ENCODE results near the gene TTC9B. TPM values are rescaled to one million over a fixed set of nuclear protein-coding genes. Genes with fewer than 3 reads are reported as not detected.

The TTC9B gene
- total and polyA plus RNA-seq, 2 of the 4 experiments (the other 2 are of a cell fraction), result not detected

DNA sequence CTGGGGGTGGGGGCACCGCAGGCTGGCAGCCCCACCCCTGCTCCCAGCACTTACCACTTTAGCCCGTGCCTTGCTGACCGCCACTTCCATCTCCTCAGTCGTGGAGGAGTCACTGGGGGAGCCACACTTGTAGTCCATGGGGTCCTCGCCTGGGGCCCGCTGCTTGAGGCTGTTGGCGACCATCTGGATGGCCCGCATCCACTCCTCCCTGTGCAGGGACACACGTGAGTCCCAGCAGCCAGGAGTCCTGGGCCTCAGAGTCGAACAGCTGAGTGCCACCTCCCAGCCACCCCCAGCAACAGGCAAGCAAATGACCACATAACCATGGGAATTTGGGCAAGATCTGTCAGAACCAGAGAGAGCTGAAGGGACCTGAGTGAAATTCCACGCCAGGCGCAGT is 24.3 kb upstream of the TTC9B start:
- Histone ChIP-seq H2AK5ac (ENCODE audit: low read depth, low read length) (no peak overlapping the region), H4K5ac (ENCODE audit: low read depth, low read length) (no peak overlapping the region), H3K4me1 (ENCODE audit: control insufficient read depth, insufficient read depth, low read length) (no peaks in the 10 kb centered on the region), H2AK9ac (replicated peaks; ENCODE audit: low read depth, low read length, poor library complexity) (no peak overlapping the region), H2AFZ (replicated peaks; ENCODE audit: low read length, poor library complexity) (no peak overlapping the region), H4K20me1 (ENCODE audit: insufficient read depth, low read length) (peaks cover 6% of the 10 kb centered on the region), H2BK15ac (ENCODE audit: low read depth, low read length) (no peak overlapping the region), H3K14ac (replicated peaks; ENCODE audit: low read depth, low read length) (no peak overlapping the region), H3K4me2 (ENCODE audit: low read depth, low read length) (no peak overlapping the region), H2BK120ac (ENCODE audit: low read depth, low read length) (no peak overlapping the region), H4K8ac (ENCODE audit: low read depth in 2 of 2, low read length in 2 of 2) (no peak overlapping the region), H3K27ac (ENCODE audit: insufficient read depth, low read length) (no peak overlapping the region), H2BK20ac (ENCODE audit: low read depth, low read length) (no peak overlapping the region), H3K56ac (ENCODE audit: extremely low read depth, insufficient read depth, low read length) (no peak overlapping the region), H3K36me3 (ENCODE audit: control insufficient read depth, insufficient read depth, low read length) (peaks cover 43% of the 10 kb centered on the region), H2BK5ac (ENCODE audit: low read depth, low read length, poor library complexity, severe bottlenecking) (no peak overlapping the region), H3K4me3 (ENCODE audit: insufficient read depth, low read depth, low read length) (no peak overlapping the region), H3K9me3 (ENCODE audit: control insufficient read depth, insufficient read depth, low read length) (no peaks in the 10 kb centered on the region), H3K18ac (ENCODE audit: low read depth, low read length) (no peak overlapping the region), H3K27me3 (ENCODE audit: control insufficient read depth, insufficient read depth, low read length) (no peaks in the 10 kb centered on the region), H4K91ac (ENCODE audit: insufficient read depth, low read depth, low read length) (no peak overlapping the region), H3K4ac (ENCODE audit: low read depth, low read length) (no peak overlapping the region), H3K79me1 (ENCODE audit: low read depth in 1 of 2, low read length in 2 of 2) (peaks cover 14 to 38% of the 10 kb centered on the region in 2 experiments), H3K9me1 (ENCODE audit: insufficient read depth, low read length) (peaks cover 9% of the 10 kb centered on the region; the same call in 1 of the 2 replicates), H3K9ac (ENCODE audit: low read depth, low read length) (no peak overlapping the region), H3K23ac (ENCODE audit: low read depth, low read length) (no peak overlapping the region)
- BruUV-seq (replicated peaks), result no TSS peak
- intact Hi-C loops (cut with micrococcal nuclease), result no loop called here
- CTCF ChIA-PET, result no interaction called here
- POLR2A ChIA-PET (ENCODE audit: unreplicated experiment), result no interaction called here
- dilution Hi-C loops (cut with HindIII; ENCODE audit: low sequenced_read_pairs, unreplicated experiment), result no loop called here
- TF ChIP-seq SMC3 (IDR thresholded peaks at IDR 0.05; ENCODE audit: low read depth, low read length) (no peak), CEBPB (IDR thresholded peaks at IDR 0.05; ENCODE audit: low read depth, low read length) (no peak), RAD21 (IDR thresholded peaks at IDR 0.05; ENCODE audit: low read length) (no peak), BHLHE40 (IDR thresholded peaks at IDR 0.05; ENCODE audit: low read depth, low read length) (no peak), NFE2L2 (IDR thresholded peaks at IDR 0.05; ENCODE audit: low read depth, low read length) (no peak), FOS (IDR thresholded peaks at IDR 0.05; ENCODE audit: low read depth, low read length) (no peak), MAFK (IDR thresholded peaks at IDR 0.05; ENCODE audit: low read depth, low read length) (no peak), MXI1 (IDR thresholded peaks at IDR 0.05; ENCODE audit: borderline replicate concordance, low read depth, low read length) (no peak), MAZ (IDR thresholded peaks at IDR 0.05; ENCODE audit: borderline replicate concordance, low read depth, low read length) (no peak), RCOR1 (IDR thresholded peaks at IDR 0.05; ENCODE audit: insufficient replicate concordance, low read length) (no peak)
- TF ChIP-seq, protein P1, sequence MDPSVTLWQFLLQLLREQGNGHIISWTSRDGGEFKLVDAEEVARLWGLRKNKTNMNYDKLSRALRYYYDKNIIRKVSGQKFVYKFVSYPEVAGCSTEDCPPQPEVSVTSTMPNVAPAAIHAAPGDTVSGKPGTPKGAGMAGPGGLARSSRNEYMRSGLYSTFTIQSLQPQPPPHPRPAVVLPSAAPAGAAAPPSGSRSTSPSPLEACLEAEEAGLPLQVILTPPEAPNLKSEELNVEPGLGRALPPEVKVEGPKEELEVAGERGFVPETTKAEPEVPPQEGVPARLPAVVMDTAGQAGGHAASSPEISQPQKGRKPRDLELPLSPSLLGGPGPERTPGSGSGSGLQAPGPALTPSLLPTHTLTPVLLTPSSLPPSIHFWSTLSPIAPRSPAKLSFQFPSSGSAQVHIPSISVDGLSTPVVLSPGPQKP (IDR thresholded peaks at IDR 0.05; ENCODE audit: borderline replicate concordance, low read depth, low read length), result no peak
- TF ChIP-seq, protein P2, sequence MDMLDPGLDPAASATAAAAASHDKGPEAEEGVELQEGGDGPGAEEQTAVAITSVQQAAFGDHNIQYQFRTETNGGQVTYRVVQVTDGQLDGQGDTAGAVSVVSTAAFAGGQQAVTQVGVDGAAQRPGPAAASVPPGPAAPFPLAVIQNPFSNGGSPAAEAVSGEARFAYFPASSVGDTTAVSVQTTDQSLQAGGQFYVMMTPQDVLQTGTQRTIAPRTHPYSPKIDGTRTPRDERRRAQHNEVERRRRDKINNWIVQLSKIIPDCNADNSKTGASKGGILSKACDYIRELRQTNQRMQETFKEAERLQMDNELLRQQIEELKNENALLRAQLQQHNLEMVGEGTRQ (IDR thresholded peaks at IDR 0.05; ENCODE audit: low read depth, low read length), result no peak
- TF ChIP-seq, protein P3, sequence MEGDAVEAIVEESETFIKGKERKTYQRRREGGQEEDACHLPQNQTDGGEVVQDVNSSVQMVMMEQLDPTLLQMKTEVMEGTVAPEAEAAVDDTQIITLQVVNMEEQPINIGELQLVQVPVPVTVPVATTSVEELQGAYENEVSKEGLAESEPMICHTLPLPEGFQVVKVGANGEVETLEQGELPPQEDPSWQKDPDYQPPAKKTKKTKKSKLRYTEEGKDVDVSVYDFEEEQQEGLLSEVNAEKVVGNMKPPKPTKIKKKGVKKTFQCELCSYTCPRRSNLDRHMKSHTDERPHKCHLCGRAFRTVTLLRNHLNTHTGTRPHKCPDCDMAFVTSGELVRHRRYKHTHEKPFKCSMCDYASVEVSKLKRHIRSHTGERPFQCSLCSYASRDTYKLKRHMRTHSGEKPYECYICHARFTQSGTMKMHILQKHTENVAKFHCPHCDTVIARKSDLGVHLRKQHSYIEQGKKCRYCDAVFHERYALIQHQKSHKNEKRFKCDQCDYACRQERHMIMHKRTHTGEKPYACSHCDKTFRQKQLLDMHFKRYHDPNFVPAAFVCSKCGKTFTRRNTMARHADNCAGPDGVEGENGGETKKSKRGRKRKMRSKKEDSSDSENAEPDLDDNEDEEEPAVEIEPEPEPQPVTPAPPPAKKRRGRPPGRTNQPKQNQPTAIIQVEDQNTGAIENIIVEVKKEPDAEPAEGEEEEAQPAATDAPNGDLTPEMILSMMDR (conservative IDR thresholded peaks at IDR 0.05; ENCODE audit: low read depth, low read length), result no peak
- DNase-seq (no peak), ATAC-seq (ENCODE audit: low read depth) (no peak)
- in situ Hi-C loops (cut with MboI; ENCODE audit: low sequenced_read_pairs), result no loop called here
- 96% methylated on average over 7 of the region's 12 CpGs; no CpG with 5 or more reads in 1 of the 2 experiments for WGBS, 2 experiments (ENCODE audit: extremely low coverage in 2 of 2, insufficient read length in 1 of 2)
